PC-3 (cell line): ENCODE measurements around the gene LPAR1. TPM values are rescaled to one million over a fixed set of nuclear protein-coding genes. Genes with fewer than 3 reads are reported as not detected.
"Not testable (repeated sequence)": the region's sequence is repeated elsewhere in the genome, so short reads cannot be mapped to it uniquely, and the experiment has no call there.

ENCODE experiments used
- ATAC-seq: fragments of 200-7000 bp; cut with Tn5 transposase; 2 replicates; pipeline ENCODE4 v1.9.1; 2020; ENCODE audit warnings: mild to moderate bottlenecking, moderate library complexity
- BruUV-seq: library from RNA; stranded (reverse); fragments of 400-500 nt; replicated peaks from 2 replicates; lab custom pipeline; 2021; lab: Mats Ljungman, UMichigan
- CTCF ChIA-PET: fragments of 300-600 bp; sonication (Branson Sonifier 250); formaldehyde crosslinking; loops from one replicate; lab custom pipeline; 2022; ENCODE audit warnings: antibody characterized with exemption; lab: Charles Lee
- POLR2A ChIA-PET: fragments of 300-600 bp; sonication (Branson Sonifier 250); formaldehyde crosslinking; loops from one replicate; lab custom pipeline; 2022; ENCODE audit warnings: antibody characterized with exemption; ENCODE audit not compliant: unreplicated experiment; lab: Charles Lee
- DNase-seq: peaks from one replicate; pipeline ENCODE4 v3.0.0-alpha.2; 2015
- H2AFZ ChIP-seq: fragments of 300-600 bp; sonication (generic); 2 replicates; pipeline ENCODE4 v1.6.0; 2016; ENCODE audit warnings: antibody characterized with exemption, low read length
- H3F3A ChIP-seq: fragments of 300-600 bp; sonication (generic); one replicate; pipeline ENCODE4 v1.6.0; 2017; ENCODE audit warnings: antibody characterized with exemption, low read length, control low read depth, mild to moderate bottlenecking; ENCODE audit not compliant: unreplicated experiment
- H3K27ac ChIP-seq: fragments of 300-600 bp; sonication (generic); 2 replicates; pipeline ENCODE4 v1.5.1; 2016; ENCODE audit warnings: mild to moderate bottlenecking, low read length
- H3K27me3 ChIP-seq: fragments of 300-600 bp; sonication (generic); 2 replicates; pipeline ENCODE4 v1.6.1; 2016; ENCODE audit warnings: low read length, mixed read lengths
- H3K36me3 ChIP-seq: fragments of 300-600 bp; sonication (generic); 2 replicates; pipeline ENCODE4 v1.6.1; 2016; ENCODE audit warnings: low read depth, mixed run types, low read length, mixed read lengths
- H3K4me1 ChIP-seq: fragments of 300-600 bp; sonication (generic); 2 replicates; pipeline ENCODE4 v1.5.1; 2016; ENCODE audit warnings: low read length; ENCODE audit not compliant: insufficient read depth
- H3K4me2 ChIP-seq: fragments of 300-600 bp; sonication (generic); 2 replicates; pipeline ENCODE4 v1.6.0; 2016; ENCODE audit warnings: low read length
- H3K4me3 ChIP-seq: fragments of 300-600 bp; sonication (generic); 2 replicates; pipeline ENCODE4 v1.5.1; 2016; ENCODE audit warnings: mild to moderate bottlenecking, low read length, mixed read lengths
- H3K79me2 ChIP-seq: fragments of 300-600 bp; sonication (generic); 2 replicates; pipeline ENCODE4 v1.6.1; 2017; ENCODE audit warnings: low read length, mixed read lengths
- H3K9ac ChIP-seq: fragments of 300-600 bp; sonication (generic); 2 replicates; pipeline ENCODE4 v1.6.0; 2016; ENCODE audit warnings: mild to moderate bottlenecking, low read length
- H3K9me2 ChIP-seq: fragments of 300-600 bp; sonication (generic); replicated peaks from 2 replicates; pipeline ENCODE4 v1.6.1; 2016; ENCODE audit warnings: mixed run types, low read length, mixed read lengths
- H3K9me3 ChIP-seq: fragments of 300-600 bp; sonication (generic); 2 replicates; pipeline ENCODE4 v1.6.1; 2016; ENCODE audit warnings: low read length, mixed read lengths
- H4K20me1 ChIP-seq: fragments of 300-600 bp; sonication (generic); 2 replicates; pipeline ENCODE4 v1.6.1; 2016; ENCODE audit warnings: low read length, mixed read lengths
- EZH2 ChIP-seq: fragments of 300-600 bp; sonication (generic); IDR thresholded peaks from one replicate; pipeline ENCODE4 v1.6.1; 2017; ENCODE audit warnings: antibody characterized with exemption, mild to moderate bottlenecking, low read length; ENCODE audit not compliant: unreplicated experiment
- EZH2phosphoT487 ChIP-seq: fragments of 300-600 bp; sonication (generic); IDR thresholded peaks from 2 replicates; pipeline ENCODE4 v1.6.1; 2018; ENCODE audit warnings: mild to moderate bottlenecking, antibody characterized with exemption, low read length, borderline replicate concordance
- intact Hi-C: fragments of 100-400 bp; cut with micrococcal nuclease; formaldehyde crosslinking; loops from 2 replicates; pipeline ENCODE4 v1.9.0; 2023
- total RNA-seq: library from RNA; depleted of rRNA; stranded (reverse); fragments of >200 nt; gene quantifications from 2 replicates; pipeline ENCODE4 v1.2.3, GENCODE V29; 2014
- TF ChIP-seq, protein P1 (sequence below): fragments of 300-600 bp; sonication (generic); conservative IDR thresholded peaks from 2 replicates; pipeline ENCODE4 v1.5.1; 2017; ENCODE audit warnings: antibody characterized with exemption, low read depth, mild to moderate bottlenecking, low read length

The LPAR1 gene
- total RNA-seq, 1 experiment from 2014 or later: 67.9 TPM

DNA sequence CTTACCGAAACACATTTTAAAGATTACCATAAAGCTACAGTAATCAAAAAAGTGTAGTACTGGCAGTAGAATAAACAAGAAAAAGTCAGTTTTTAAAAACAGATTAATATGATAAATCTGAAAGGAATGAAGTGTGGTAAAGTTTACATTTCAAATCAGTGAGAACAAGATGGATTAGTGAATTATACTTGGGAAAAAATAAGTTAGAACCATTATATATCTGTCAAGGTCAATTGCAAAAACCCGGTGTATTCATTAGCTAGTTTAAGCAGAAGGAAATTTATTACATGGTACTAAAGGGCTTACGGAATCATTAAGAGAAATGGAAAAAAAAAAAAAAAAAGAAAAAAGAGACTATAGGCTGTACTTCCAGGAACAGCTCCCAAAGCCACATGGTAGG is 205.3 kb downstream of the LPAR1 start:
- Histone ChIP-seq H2AFZ (no peak overlapping the region), H3K4me3 (no peak overlapping the region)

DNA sequence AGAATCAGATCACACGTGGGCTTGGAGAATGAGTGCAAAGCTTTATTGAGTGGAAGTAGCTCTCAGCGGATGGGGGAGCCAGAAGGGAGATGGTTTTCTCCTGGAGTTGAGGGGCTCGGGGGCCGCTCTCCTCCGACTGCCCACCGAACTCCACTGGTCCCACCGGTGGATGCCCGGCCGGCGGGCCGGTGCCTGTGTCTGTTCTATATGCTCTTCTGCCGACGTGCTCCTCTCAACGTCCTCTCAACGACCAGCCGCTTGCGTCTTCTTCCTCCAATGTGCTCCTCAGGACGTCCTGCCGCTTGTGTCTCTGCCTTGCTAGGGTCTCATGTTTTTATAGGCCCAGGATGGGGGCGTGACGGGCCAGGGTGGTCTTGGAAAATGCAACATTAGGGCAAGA is 207.8 kb downstream of the LPAR1 start:
- Histone ChIP-seq H3K79me2 (no peaks in the 10 kb centered on the region), H3K9me2 (no peaks in the 10 kb centered on the region), H3K9me3 (no peaks in the 10 kb centered on the region), H3K4me3 (no peak overlapping the region), H4K20me1 (no peaks in the 10 kb centered on the region), H3K36me3 (no peaks in the 10 kb centered on the region), H3K4me2 (no peak overlapping the region), H3K27ac (no peak overlapping the region), H3K4me1 (peaks cover 16% of the 10 kb centered on the region), H3K27me3 (no peaks in the 10 kb centered on the region), H3K9ac (no peak overlapping the region), H3F3A (no peaks in the 10 kb centered on the region), H2AFZ (no peak overlapping the region)
- no peak for TF ChIP-seq EZH2
- TF ChIP-seq, protein P1, sequence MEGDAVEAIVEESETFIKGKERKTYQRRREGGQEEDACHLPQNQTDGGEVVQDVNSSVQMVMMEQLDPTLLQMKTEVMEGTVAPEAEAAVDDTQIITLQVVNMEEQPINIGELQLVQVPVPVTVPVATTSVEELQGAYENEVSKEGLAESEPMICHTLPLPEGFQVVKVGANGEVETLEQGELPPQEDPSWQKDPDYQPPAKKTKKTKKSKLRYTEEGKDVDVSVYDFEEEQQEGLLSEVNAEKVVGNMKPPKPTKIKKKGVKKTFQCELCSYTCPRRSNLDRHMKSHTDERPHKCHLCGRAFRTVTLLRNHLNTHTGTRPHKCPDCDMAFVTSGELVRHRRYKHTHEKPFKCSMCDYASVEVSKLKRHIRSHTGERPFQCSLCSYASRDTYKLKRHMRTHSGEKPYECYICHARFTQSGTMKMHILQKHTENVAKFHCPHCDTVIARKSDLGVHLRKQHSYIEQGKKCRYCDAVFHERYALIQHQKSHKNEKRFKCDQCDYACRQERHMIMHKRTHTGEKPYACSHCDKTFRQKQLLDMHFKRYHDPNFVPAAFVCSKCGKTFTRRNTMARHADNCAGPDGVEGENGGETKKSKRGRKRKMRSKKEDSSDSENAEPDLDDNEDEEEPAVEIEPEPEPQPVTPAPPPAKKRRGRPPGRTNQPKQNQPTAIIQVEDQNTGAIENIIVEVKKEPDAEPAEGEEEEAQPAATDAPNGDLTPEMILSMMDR: no peak
- TF ChIP-seq EZH2phosphoT487: no peak
- intact Hi-C loops: no loop called here
- ATAC-seq (no peak), DNase-seq (no peak)
- no TSS peak for BruUV-seq
- ChIA-PET POLR2A (no interaction called here), CTCF (no interaction called here)

More for the DNA sequence above, 205.3 kb downstream of the LPAR1 start:
- no peak overlapping the region for H3K4me2 ChIP-seq
- no peaks in the 10 kb centered on the region for H3K36me3 ChIP-seq
- no peak overlapping the region for H3K9ac ChIP-seq
- H3K9me2 ChIP-seq: no peaks in the 10 kb centered on the region
- H3F3A ChIP-seq: no peaks in the 10 kb centered on the region
- peaks cover 27% of the 10 kb centered on the region for H3K4me1 ChIP-seq
- no peaks in the 10 kb centered on the region for H3K79me2 ChIP-seq
- POLR2A ChIA-PET: no interaction called here
- CTCF ChIA-PET: no interaction called here
- H3K27me3 ChIP-seq: no peaks in the 10 kb centered on the region
- ATAC-seq: no peak
- TF ChIP-seq EZH2phosphoT487 (no peak), EZH2 (no peak)
- TF ChIP-seq, protein P1: no peak
- H3K27ac ChIP-seq: no peak overlapping the region
- intact Hi-C loops: no loop called here
- DNase-seq: no peak
- H4K20me1 ChIP-seq: no peaks in the 10 kb centered on the region
- BruUV-seq: no TSS peak
- H3K9me3 ChIP-seq: no peaks in the 10 kb centered on the region

DNA sequence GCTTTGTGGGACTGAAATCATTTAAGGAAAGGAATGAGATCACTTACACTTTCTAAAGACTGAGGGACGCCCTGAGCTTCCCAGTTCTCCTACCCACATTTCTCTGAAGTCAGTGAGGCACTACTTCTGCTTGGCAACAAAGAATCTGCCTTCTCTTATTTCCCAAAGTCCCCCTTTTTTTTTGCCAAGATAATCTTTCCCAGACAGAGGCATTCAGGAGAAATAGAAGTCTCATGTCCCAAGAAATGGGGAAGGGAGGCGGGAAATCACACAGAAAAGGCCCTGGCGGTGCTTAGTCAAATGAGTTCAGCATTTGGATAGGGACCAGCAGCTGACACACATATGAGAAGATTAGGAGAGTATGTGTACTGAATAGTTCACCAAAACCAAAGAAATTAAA is 210.0 kb downstream of the LPAR1 start:
- H3K4me3 ChIP-seq: no peak overlapping the region
- no peaks in the 10 kb centered on the region for H3K9me3 ChIP-seq
- no TSS peak for BruUV-seq
- H3K79me2 ChIP-seq: no peaks in the 10 kb centered on the region
- no peaks in the 10 kb centered on the region for H3K27me3 ChIP-seq
- H3K4me1 ChIP-seq: 0 out of 2 replicates have a peak, but pooled peaks cover 6% of the 10 kb centered on the region
- CTCF ChIA-PET: no interaction called here
- H4K20me1 ChIP-seq: no peaks in the 10 kb centered on the region
- POLR2A ChIA-PET: no interaction called here
- no peak for ATAC-seq
- H3K36me3 ChIP-seq: no peaks in the 10 kb centered on the region
- no peak overlapping the region for H3K4me2 ChIP-seq
- H3K9me2 ChIP-seq: no peaks in the 10 kb centered on the region
- no peak overlapping the region for H3K27ac ChIP-seq
- DNase-seq: no peak
- H3F3A ChIP-seq: no peaks in the 10 kb centered on the region
- intact Hi-C loops: no loop called here
- no peak overlapping the region for H3K9ac ChIP-seq
- TF ChIP-seq EZH2phosphoT487 (no peak), EZH2 (no peak)
- TF ChIP-seq, protein P1: no peak
- H2AFZ ChIP-seq: no peak overlapping the region

DNA sequence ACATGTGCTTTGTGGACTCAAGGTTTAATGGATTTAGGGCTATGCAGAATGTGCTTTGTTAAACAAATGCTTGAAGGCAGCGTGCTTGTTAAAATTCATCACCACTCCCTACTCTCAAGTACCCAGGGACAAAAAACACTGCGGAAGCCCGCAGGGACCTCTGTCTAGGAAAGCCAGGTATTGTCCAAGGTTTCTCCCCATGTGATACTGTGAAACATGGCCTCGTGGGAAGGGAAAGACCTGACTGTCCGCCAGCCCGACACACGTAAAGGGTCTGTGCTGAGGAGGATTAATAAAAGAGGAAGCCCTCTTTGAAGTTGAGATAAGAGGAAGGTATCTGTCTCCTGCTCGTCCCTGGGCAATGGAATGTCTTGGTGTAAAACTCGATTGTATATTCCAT is 211.9 kb downstream of the LPAR1 start:
- H3K9me3 ChIP-seq, H3K27ac ChIP-seq, H3K9ac ChIP-seq, H3K27me3 ChIP-seq, H3F3A ChIP-seq, H3K36me3 ChIP-seq, H3K4me3 ChIP-seq, POLR2A ChIA-PET, H3K4me1 ChIP-seq, H4K20me1 ChIP-seq, H3K79me2 ChIP-seq, intact Hi-C loops, ATAC-seq, DNase-seq, BruUV-seq, CTCF ChIA-PET, H3K4me2 ChIP-seq, H3K9me2 ChIP-seq, H2AFZ ChIP-seq: not testable (repeated sequence)
